ENCODE results near the gene CTBP2.
A peak's percentile ranks its signal among the peaks of the same experiment; 100 is the strongest.

CTBP2 gene

DNA sequence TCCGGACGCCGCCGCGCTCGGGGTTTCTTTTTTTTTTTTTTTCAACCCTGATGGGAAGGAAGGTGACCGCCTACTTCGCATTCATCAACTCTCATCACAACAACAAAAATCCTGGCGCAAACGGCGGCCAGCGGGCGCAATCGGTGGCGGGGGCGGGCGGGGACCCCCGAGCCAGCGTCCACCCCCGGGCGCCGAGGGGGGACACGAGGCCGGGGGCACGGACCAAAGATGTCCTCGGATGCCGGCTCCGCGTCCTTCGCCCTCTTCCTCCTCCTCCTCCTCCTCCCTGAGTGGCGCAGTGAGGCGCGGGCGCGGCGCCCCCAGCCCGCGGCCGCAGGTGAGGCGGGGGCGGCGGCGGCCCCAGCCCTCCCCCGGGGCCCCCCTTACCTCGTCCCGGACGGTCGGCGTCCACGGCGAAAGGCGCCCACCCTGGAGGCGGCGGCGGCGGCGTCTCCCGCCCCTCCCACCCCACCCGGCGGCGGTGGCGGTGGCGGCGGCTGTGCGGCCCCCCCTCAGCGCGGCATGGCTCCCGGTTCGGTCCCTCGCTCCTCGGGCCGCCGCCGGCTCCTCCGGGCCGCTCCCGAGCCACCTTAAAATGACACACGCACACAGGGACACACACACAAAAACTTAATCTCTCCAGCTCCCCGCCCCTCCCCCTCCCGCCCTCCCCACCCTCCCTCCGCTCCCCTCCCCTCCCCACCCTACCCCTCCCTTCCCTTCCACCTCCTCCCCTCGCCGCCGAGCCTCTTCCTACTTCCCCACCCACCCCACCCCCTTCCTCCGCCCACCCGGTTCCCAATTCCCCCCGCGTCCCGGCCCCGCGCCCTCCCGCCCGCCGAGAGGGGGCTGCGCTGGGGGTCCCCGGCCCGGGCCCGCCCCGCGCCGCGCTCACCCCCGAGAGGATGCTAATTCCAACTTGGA is at the start of gene CTBP2:
TSS of gene CTBP2 (minus strand) at position 632 of the 924 bp plus-strand sequence.
- peak within 1 kb of the TSS; percentile 99 for H3K27ac ChIP-seq
- TF ChIP-seq ZFX (IDR thresholded peaks at IDR 0.05) = no peak
- TF ChIP-seq, protein P1, sequence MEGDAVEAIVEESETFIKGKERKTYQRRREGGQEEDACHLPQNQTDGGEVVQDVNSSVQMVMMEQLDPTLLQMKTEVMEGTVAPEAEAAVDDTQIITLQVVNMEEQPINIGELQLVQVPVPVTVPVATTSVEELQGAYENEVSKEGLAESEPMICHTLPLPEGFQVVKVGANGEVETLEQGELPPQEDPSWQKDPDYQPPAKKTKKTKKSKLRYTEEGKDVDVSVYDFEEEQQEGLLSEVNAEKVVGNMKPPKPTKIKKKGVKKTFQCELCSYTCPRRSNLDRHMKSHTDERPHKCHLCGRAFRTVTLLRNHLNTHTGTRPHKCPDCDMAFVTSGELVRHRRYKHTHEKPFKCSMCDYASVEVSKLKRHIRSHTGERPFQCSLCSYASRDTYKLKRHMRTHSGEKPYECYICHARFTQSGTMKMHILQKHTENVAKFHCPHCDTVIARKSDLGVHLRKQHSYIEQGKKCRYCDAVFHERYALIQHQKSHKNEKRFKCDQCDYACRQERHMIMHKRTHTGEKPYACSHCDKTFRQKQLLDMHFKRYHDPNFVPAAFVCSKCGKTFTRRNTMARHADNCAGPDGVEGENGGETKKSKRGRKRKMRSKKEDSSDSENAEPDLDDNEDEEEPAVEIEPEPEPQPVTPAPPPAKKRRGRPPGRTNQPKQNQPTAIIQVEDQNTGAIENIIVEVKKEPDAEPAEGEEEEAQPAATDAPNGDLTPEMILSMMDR (conservative IDR thresholded peaks at IDR 0.05) = no peak

DNA sequence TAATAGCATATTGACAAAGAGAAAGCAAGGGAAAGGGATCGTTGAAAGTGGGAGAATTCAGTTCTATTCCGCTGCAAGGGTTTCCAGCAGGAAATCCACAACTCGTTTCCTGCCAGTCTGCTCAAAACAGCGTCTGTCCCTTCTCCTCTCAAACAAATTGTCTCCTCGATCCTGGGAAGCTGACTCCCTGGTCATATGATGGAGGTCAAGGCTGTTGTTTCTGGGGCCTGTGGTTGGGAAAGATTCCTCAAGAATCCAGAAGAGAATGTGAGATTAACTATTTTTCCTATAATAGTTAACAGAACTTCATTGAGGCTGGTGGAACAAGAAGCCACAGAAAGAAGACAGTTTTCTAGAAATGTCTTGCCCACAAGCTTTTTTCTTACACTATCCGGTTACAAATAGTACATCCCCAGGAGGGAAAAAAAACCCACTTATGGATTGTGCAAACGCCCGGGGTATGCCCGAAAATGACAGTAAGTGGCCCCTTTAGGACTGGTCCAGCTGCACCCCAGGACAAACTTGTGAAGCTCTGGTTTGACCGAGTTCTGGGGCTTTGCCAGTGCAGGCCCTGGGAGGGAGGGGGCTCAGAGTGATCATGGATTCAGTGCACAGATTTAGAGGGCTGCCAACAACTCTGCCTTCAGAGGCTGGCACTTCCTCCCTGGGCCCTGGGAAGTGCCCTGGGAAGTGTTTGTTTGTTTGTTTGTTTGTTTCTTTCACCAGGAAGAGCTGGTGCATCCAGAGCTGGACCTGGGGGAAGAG is 49.4 kb upstream of the CTBP2 start:
- TF ChIP-seq, protein P1 (conservative IDR thresholded peaks at IDR 0.05) = no peak
- no peak for TF ChIP-seq ZFX (IDR thresholded peaks at IDR 0.05)

DNA sequence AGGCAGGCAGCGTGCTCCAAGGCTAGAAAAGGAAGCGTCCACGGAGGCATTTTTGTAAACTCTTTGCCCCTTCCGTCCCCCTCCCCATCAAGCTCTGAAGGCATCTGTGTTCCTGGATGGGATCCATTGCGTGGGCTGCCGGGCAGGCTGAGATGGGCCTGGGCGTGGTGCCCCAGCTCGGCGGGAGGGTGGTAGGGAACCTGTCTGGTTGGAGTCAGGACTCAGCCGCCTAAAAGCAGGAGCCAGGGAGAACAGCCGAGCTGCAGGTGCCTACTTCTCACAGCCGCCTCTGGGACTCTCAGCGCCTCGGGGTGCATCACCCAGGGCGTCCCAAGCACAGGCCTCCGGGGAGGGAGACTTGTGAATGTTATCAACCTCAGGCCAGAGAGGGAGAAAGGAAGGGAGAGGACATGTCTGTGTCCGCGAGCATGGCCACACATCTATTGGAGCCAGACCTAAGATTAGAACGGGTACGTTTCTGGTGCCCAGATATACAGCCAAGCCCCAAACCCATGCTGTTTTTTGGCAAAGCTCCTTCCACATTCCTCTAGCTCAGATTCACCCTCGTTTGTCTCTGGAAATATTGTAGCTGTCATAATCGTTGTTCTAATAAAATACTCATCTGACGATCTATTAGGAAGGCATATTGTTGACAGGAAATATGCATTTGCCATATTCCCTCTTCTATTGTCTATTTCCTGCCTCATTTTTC is 48.6 kb upstream of the CTBP2 start:
- TF ChIP-seq, protein P1 (conservative IDR thresholded peaks at IDR 0.05) = no peak
- no peak for TF ChIP-seq ZFX (IDR thresholded peaks at IDR 0.05)
- H3K27ac ChIP-seq = no peak overlapping the region

More for the DNA sequence above, 49.4 kb upstream of the CTBP2 start:
- H3K27ac ChIP-seq = no peak overlapping the region

DNA sequence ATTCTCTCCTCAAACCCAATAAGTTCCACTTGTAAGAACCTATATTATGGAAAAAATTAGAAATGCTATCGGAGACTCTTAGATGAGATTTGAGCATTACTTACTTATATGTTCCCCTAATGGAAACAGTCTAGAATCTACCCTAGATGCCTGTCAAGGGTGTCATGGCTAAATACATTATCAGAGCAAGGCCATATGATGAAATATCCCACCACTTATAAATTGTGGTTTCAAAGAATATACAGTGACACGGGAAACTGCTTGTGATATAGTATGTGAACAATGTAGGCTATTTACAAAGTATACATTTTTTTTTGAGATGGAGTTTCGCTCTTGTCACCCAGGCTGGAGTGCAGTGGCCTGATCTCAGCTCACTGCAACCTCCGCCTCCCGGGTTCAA is 46.3 kb upstream of the CTBP2 start:
- TF ChIP-seq, protein P1 (conservative IDR thresholded peaks at IDR 0.05) = no peak
- H3K27ac ChIP-seq = no peak overlapping the region

DNA sequence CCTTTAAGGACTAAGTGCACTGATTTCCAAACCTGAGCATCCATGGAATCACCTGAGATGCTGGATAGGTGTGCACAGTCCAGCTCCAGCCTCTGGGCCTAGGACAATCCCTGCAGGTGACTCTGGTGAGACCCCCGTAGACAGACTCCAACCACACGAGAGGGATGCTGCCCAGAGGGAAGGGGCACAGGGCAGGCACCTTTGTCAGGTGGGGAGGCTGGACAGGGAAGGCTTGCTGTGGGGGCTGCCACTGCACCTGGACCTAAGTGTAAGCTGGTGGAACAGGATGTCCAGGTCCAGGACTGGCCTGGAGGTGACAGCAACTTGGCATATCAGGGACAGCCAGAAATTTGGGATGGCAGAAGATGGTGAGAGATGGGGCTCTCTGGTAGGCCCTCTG is 45.1 kb upstream of the CTBP2 start:
- TF ChIP-seq, protein P1 (conservative IDR thresholded peaks at IDR 0.05) = no peak
- TF ChIP-seq ZFX (IDR thresholded peaks at IDR 0.05) = no peak
- no peak overlapping the region for H3K27ac ChIP-seq

DNA sequence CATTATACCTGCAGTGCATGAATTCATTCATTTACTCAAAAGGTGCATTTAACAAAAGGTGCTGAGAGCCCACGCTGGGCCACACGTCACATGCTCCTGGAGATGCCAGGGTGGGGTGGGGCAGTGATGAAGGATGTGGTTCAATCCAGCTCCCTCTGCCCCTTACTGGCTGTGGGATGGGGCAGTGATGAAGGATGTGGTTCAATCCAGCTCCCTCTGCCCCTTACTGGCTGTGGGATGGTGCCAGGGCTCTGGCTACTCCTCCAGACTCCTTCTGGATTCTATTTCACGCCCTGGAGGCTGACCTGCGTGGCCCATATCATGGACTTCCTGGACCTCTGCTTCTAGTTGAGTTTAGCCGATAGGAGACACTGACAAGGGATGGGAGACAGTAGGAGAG is 44.0 kb upstream of the CTBP2 start:
- no peak overlapping the region for H3K27ac ChIP-seq
- TF ChIP-seq, protein P1 (conservative IDR thresholded peaks at IDR 0.05) = no peak
- no peak for TF ChIP-seq ZFX (IDR thresholded peaks at IDR 0.05)

Data from C4-2B (cell line).